HEK293 (cell line): Measurements from ENCODE around the gene VKORC1.
A peak's percentile ranks its signal among the peaks of the same experiment; 100 is the strongest.

Experiments
- BCL11A ChIP-seq: fragments of 450-650 bp; formaldehyde crosslinking; IDR thresholded peaks from 2 replicates; pipeline ENCODE4 v1.5.1; 2016; ENCODE audit warnings: low read depth, missing biosample characterization, missing genetic modification characterization
- GLI4 ChIP-seq: fragments of 450-650 bp; formaldehyde crosslinking; IDR thresholded peaks from 2 replicates; pipeline ENCODE4 v1.5.1; 2016; ENCODE audit warnings: missing biosample characterization, missing genetic modification characterization
- GLIS2 ChIP-seq: fragments of 450-650 bp; formaldehyde crosslinking; IDR thresholded peaks from 2 replicates; pipeline ENCODE4 v1.5.1; 2016; ENCODE audit warnings: missing biosample characterization, missing genetic modification characterization
- KLF16 ChIP-seq: fragments of 450-650 bp; formaldehyde crosslinking; IDR thresholded peaks from 2 replicates; pipeline ENCODE4 v1.5.1; 2017; ENCODE audit warnings: missing biosample characterization, missing genetic modification characterization
- OSR2 ChIP-seq: fragments of 450-650 bp; formaldehyde crosslinking; IDR thresholded peaks from 2 replicates; pipeline ENCODE4 v1.5.1; 2016; ENCODE audit warnings: missing biosample characterization, missing genetic modification characterization
- REPIN1 ChIP-seq: fragments of 450-650 bp; formaldehyde crosslinking; IDR thresholded peaks from 2 replicates; pipeline ENCODE4 v1.5.1; 2017; ENCODE audit warnings: missing biosample characterization, missing genetic modification characterization, low read depth
- SP7 ChIP-seq: fragments of 450-650 bp; formaldehyde crosslinking; IDR thresholded peaks from 2 replicates; pipeline ENCODE4 v1.5.1; 2016; ENCODE audit warnings: missing biosample characterization, missing genetic modification characterization
- TCF7L2 ChIP-seq: IDR thresholded peaks from 2 replicates; pipeline ENCODE4 v1.6.1; 2011; ENCODE audit warnings: low read depth, mild to moderate bottlenecking, inconsistent platforms, low read length, moderate library complexity, borderline replicate concordance
- ZBTB20 ChIP-seq: fragments of 450-650 bp; formaldehyde crosslinking; IDR thresholded peaks from 2 replicates; pipeline ENCODE4 v1.5.1; 2016; ENCODE audit warnings: missing biosample characterization, missing genetic modification characterization
- ZBTB44 ChIP-seq: fragments of 450-650 bp; IDR thresholded peaks from 2 replicates; pipeline ENCODE4 v1.5.1; 2018; ENCODE audit warnings: missing biosample characterization, mild to moderate bottlenecking, missing genetic modification characterization
- ZEB2 ChIP-seq: fragments of 450-650 bp; formaldehyde crosslinking; IDR thresholded peaks from 2 replicates; pipeline ENCODE4 v1.5.1; 2016; ENCODE audit warnings: missing biosample characterization, missing genetic modification characterization
- ZNF121 ChIP-seq: fragments of 450-650 bp; formaldehyde crosslinking; IDR thresholded peaks from 2 replicates; pipeline ENCODE4 v1.5.1; 2016; ENCODE audit warnings: missing biosample characterization, missing genetic modification characterization
- ZNF140 ChIP-seq: fragments of 450-650 bp; formaldehyde crosslinking; IDR thresholded peaks from 2 replicates; pipeline ENCODE4 v1.5.1; 2016; ENCODE audit warnings: missing biosample characterization, missing genetic modification characterization
- ZNF211 ChIP-seq: fragments of 450-650 bp; formaldehyde crosslinking; IDR thresholded peaks from 2 replicates; pipeline ENCODE4 v1.5.1; 2016; ENCODE audit warnings: low read depth, missing biosample characterization, missing genetic modification characterization
- ZNF274 ChIP-seq, 2 experiments: fragments of 200-500 bp in 1 of 2; fragments of 450-650 bp in 1 of 2; sonication (Bioruptor generic) in 1 of 2; formaldehyde crosslinking in 1 of 2; IDR thresholded peaks; 2 replicates each; pipeline versions ENCODE4 v1.5.1 to v1.6.1; 2014 to 2016; ENCODE audit warnings: borderline replicate concordance in 1 of 2, inconsistent platforms in 1 of 2, low read length in 1 of 2, missing biosample characterization in 1 of 2, missing genetic modification characterization in 1 of 2
- ZNF416 ChIP-seq: fragments of 450-650 bp; formaldehyde crosslinking; IDR thresholded peaks from 2 replicates; pipeline ENCODE4 v1.5.1; 2016; ENCODE audit warnings: missing biosample characterization, missing genetic modification characterization
- ZNF501 ChIP-seq: fragments of 450-650 bp; formaldehyde crosslinking; IDR thresholded peaks from 2 replicates; pipeline ENCODE4 v1.5.1; 2016; ENCODE audit warnings: missing biosample characterization, missing genetic modification characterization
- ZNF510 ChIP-seq: fragments of 450-650 bp; formaldehyde crosslinking; IDR thresholded peaks from 2 replicates; pipeline ENCODE4 v1.5.1; 2018; ENCODE audit warnings: mild to moderate bottlenecking, missing genetic modification characterization, missing biosample characterization; ENCODE audit not compliant: insufficient replicate concordance
- ZNF544 ChIP-seq: fragments of 450-650 bp; formaldehyde crosslinking; IDR thresholded peaks from 2 replicates; pipeline ENCODE4 v1.5.0; 2017; ENCODE audit warnings: missing biosample characterization, missing genetic modification characterization
- ZNF664 ChIP-seq: fragments of 450-650 bp; formaldehyde crosslinking; IDR thresholded peaks from 2 replicates; pipeline ENCODE4 v1.5.1; 2016; ENCODE audit warnings: missing biosample characterization, missing genetic modification characterization
- ZNF670 ChIP-seq: fragments of 450-650 bp; formaldehyde crosslinking; IDR thresholded peaks from 2 replicates; pipeline ENCODE4 v1.5.1; 2016; ENCODE audit warnings: missing biosample characterization, missing genetic modification characterization, low read depth
- ZSCAN5A ChIP-seq: fragments of 450-650 bp; formaldehyde crosslinking; IDR thresholded peaks from 2 replicates; pipeline ENCODE4 v1.5.1; 2016; ENCODE audit warnings: missing biosample characterization, missing genetic modification characterization
- TF ChIP-seq, protein P1 (sequence below): sonication (generic); formaldehyde crosslinking; IDR thresholded peaks from 2 replicates; pipeline ENCODE4 v1.8.1; 2022; ENCODE audit warnings: mild to moderate bottlenecking, moderate library complexity, missing genetic modification reagents
- TF ChIP-seq, protein P2 (sequence below): fragments of 450-650 bp; formaldehyde crosslinking; IDR thresholded peaks from 2 replicates; pipeline ENCODE4 v1.5.1; 2016; ENCODE audit warnings: missing biosample characterization, missing genetic modification characterization
- TF ChIP-seq, protein P3 (sequence below): fragments of 450-650 bp; formaldehyde crosslinking; IDR thresholded peaks from 2 replicates; pipeline ENCODE4 v1.5.1; 2017; ENCODE audit warnings: missing biosample characterization, mild to moderate bottlenecking, missing genetic modification characterization, moderate library complexity
- TF ChIP-seq, protein P4 (sequence below): fragments of 450-650 bp; formaldehyde crosslinking; IDR thresholded peaks from 2 replicates; pipeline ENCODE4 v1.5.1; 2016; ENCODE audit warnings: missing biosample characterization, missing genetic modification characterization
- TF ChIP-seq, protein P5 (sequence below): fragments of 450-650 bp; formaldehyde crosslinking; IDR thresholded peaks from 2 replicates; pipeline ENCODE4 v1.5.1; 2016; ENCODE audit warnings: missing biosample characterization, missing genetic modification characterization, low read depth

Gene VKORC1

DNA sequence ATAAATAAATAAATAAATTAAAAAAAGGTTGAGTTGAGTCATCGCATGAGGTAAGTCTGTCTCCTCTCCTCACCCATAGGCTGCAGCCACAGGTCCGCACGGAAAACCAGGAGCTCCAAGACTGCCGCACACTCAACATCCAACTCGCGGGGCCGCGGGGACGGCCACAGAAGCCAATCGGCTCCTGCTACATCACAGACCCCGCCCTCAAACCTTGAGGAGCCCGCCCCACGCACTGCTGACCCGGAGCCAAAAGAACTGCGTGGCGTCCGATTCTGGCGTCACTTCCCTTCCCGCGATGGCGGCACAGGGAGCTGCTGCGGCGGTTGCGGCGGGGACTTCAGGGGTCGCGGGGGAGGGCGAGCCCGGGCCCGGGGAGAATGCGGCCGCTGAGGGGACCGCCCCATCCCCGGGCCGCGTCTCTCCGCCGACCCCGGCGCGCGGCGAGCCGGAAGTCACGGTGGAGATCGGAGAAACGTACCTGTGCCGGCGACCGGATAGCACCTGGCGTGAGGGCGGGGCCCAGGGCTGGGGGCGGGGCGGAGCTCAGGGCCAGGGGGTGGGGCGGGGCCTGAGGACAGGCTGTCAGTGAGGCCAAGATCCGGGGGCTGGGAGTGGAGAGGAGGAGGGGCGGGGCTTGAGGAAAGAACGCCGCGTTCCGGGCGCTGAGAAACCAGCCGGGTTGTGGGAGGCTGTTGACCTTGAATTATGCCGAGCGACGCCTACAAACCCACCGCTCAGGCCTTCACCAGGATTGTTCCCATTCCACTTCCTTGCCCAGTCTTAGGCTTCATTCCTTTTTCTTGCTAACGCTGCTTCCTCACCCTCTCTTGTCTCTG is 23.0 kb upstream of the VKORC1 start, which contains the start of gene KAT8 (continued):
- TF ChIP-seq, protein P1, sequence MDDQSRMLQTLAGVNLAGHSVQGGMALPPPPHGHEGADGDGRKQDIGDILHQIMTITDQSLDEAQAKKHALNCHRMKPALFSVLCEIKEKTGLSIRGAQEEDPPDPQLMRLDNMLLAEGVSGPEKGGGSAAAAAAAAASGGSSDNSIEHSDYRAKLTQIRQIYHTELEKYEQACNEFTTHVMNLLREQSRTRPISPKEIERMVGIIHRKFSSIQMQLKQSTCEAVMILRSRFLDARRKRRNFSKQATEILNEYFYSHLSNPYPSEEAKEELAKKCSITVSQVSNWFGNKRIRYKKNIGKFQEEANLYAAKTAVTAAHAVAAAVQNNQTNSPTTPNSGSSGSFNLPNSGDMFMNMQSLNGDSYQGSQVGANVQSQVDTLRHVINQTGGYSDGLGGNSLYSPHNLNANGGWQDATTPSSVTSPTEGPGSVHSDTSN (CRISPR knock-in tag), result peak; percentile 39; the same call in 1 of the 2 replicates
- TF ChIP-seq ZBTB20 (tag by site-specific recombination) (peak; percentile 85), ZNF670 (tag by site-specific recombination) (no peak), GLI4 (no peak), ZNF416 (no peak), ZNF274 (IDR thresholded peaks at IDR 0.05; ENCODE audit: low read length) (no peak), ZNF274 (tag by site-specific recombination; IDR thresholded peaks at IDR 0.05; ENCODE audit: borderline replicate concordance) (no peak), ZNF211 (tag by site-specific recombination) (no peak), TCF7L2 (no peak), GLIS2 (tag by site-specific recombination) (peak; percentile 82; the same call in 1 of the 2 replicates), ZEB2 (tag by site-specific recombination) (peak; percentile 84), KLF16 (tag by site-specific recombination) (peak; percentile 37; the same call in 1 of the 2 replicates), ZNF664 (tag by site-specific recombination) (no peak), ZBTB44 (tag by site-specific recombination) (no peak), ZNF544 (tag by site-specific recombination) (no peak), ZNF501 (peak; percentile 88; the same call in 1 of the 2 replicates), ZNF510 (tag by site-specific recombination) (peak; percentile 74), ZSCAN5A (tag by site-specific recombination) (no peak), ZNF121 (tag by site-specific recombination) (no peak), REPIN1 (no peak), SP7 (tag by site-specific recombination) (no peak), ZNF140 (tag by site-specific recombination) (peak; percentile 41; the same call in 1 of the 2 replicates), BCL11A (tag by site-specific recombination) (no peak), OSR2 (tag by site-specific recombination) (peak; percentile 9; the same call in 1 of the 2 replicates)
- TF ChIP-seq, protein P2, sequence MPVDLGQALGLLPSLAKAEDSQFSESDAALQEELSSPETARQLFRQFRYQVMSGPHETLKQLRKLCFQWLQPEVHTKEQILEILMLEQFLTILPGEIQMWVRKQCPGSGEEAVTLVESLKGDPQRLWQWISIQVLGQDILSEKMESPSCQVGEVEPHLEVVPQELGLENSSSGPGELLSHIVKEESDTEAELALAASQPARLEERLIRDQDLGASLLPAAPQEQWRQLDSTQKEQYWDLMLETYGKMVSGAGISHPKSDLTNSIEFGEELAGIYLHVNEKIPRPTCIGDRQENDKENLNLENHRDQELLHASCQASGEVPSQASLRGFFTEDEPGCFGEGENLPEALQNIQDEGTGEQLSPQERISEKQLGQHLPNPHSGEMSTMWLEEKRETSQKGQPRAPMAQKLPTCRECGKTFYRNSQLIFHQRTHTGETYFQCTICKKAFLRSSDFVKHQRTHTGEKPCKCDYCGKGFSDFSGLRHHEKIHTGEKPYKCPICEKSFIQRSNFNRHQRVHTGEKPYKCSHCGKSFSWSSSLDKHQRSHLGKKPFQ, result peak; percentile 52; the same call in 1 of the 2 replicates
- TF ChIP-seq, protein P3, sequence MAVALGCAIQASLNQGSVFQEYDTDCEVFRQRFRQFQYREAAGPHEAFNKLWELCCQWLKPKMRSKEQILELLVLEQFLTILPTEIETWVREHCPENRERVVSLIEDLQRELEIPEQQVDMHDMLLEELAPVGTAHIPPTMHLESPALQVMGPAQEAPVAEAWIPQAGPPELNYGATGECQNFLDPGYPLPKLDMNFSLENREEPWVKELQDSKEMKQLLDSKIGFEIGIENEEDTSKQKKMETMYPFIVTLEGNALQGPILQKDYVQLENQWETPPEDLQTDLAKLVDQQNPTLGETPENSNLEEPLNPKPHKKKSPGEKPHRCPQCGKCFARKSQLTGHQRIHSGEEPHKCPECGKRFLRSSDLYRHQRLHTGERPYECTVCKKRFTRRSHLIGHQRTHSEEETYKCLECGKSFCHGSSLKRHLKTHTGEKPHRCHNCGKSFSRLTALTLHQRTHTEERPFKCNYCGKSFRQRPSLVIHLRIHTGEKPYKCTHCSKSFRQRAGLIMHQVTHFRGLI (tag by site-specific recombination), result no peak
- TF ChIP-seq, protein P4, sequence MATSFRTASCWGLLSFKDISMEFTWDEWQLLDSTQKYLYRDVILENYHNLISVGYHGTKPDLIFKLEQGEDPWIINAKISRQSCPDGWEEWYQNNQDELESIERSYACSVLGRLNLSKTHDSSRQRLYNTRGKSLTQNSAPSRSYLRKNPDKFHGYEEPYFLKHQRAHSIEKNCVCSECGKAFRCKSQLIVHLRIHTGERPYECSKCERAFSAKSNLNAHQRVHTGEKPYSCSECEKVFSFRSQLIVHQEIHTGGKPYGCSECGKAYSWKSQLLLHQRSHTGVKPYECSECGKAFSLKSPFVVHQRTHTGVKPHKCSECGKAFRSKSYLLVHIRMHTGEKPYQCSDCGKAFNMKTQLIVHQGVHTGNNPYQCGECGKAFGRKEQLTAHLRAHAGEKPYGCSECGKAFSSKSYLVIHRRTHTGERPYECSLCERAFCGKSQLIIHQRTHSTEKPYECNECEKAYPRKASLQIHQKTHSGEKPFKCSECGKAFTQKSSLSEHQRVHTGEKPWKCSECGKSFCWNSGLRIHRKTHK (tag by site-specific recombination), result no peak
- TF ChIP-seq, protein P5, sequence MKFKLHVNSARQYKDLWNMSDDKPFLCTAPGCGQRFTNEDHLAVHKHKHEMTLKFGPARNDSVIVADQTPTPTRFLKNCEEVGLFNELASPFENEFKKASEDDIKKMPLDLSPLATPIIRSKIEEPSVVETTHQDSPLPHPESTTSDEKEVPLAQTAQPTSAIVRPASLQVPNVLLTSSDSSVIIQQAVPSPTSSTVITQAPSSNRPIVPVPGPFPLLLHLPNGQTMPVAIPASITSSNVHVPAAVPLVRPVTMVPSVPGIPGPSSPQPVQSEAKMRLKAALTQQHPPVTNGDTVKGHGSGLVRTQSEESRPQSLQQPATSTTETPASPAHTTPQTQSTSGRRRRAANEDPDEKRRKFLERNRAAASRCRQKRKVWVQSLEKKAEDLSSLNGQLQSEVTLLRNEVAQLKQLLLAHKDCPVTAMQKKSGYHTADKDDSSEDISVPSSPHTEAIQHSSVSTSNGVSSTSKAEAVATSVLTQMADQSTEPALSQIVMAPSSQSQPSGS (tag by site-specific recombination), result no peak
